Endothelial cell of umbilical vein (primary cell): ENCODE data around the gene NFS1.
"Not testable (repeated sequence)": the region's sequence is repeated elsewhere in the genome, so short reads cannot be mapped to it uniquely, and the experiment has no call there.

Source experiments
- EZH2 ChIP-seq: IDR thresholded peaks from 2 replicates; pipeline ENCODE4 v1.6.1; 2012; ENCODE audit warnings: borderline replicate concordance, low read depth, mild to moderate bottlenecking, moderate library complexity, low read length, inconsistent platforms; ENCODE audit not compliant: severe bottlenecking
- FOS ChIP-seq: IDR thresholded peaks from 2 replicates; pipeline ENCODE4 v1.6.1; 2011; ENCODE audit warnings: mild to moderate bottlenecking, low read length, moderate library complexity, borderline replicate concordance; ENCODE audit not compliant: insufficient read depth
- GATA2 ChIP-seq: IDR thresholded peaks from 2 replicates; pipeline ENCODE4 v1.7.0; 2011; ENCODE audit warnings: low read depth, mild to moderate bottlenecking, moderate library complexity, mixed read lengths, low read length; ENCODE audit not compliant: insufficient read length, insufficient read depth
- JUN ChIP-seq: IDR thresholded peaks from 2 replicates; pipeline ENCODE4 v1.6.1; 2011; ENCODE audit warnings: borderline replicate concordance, low read depth; ENCODE audit not compliant: insufficient read length, insufficient read depth
- MYC ChIP-seq: IDR thresholded peaks from one replicate; pipeline ENCODE4 v1.6.1; 2011; ENCODE audit warnings: mild to moderate bottlenecking, low read depth, low read length
- POLR2A ChIP-seq: IDR thresholded peaks from 2 replicates; pipeline ENCODE4 v1.6.1; 2012; ENCODE audit warnings: low read depth, mild to moderate bottlenecking, control low read depth, low read length
- POLR2AphosphoS5 ChIP-seq: IDR thresholded peaks from 2 replicates; pipeline ENCODE4 v1.6.1; 2012; ENCODE audit warnings: low read depth, mild to moderate bottlenecking, control low read depth, low read length, moderate library complexity; ENCODE audit not compliant: insufficient read depth
- TF ChIP-seq, protein P1 (sequence below), 2 donors: IDR thresholded peaks; 1 replicate in 1 of 2; 2 replicates in 1 of 2; pipeline ENCODE4 v1.5.1; 2011; ENCODE audit warnings: low read length in 2 of 2, mild to moderate bottlenecking in 2 of 2, moderate library complexity in 2 of 2, control low read depth in 1 of 2, inconsistent platforms in 1 of 2, low read depth in 1 of 2; ENCODE audit not compliant: insufficient read depth in 1 of 2; ENCODE audit errors: extremely low read depth in 1 of 2
- TF ChIP-seq, protein P2 (sequence below): IDR thresholded peaks from 2 replicates; pipeline ENCODE4 v1.6.1; 2011; ENCODE audit not compliant: insufficient read depth, insufficient read length

GRCh38 chr20:35706591-35707529 is 7.7 kb upstream of the NFS1 start:
- not testable (repeated sequence) for TF ChIP-seq POLR2A, JUN, MYC, POLR2AphosphoS5, FOS, EZH2, GATA2
- TF ChIP-seq, protein P1, sequence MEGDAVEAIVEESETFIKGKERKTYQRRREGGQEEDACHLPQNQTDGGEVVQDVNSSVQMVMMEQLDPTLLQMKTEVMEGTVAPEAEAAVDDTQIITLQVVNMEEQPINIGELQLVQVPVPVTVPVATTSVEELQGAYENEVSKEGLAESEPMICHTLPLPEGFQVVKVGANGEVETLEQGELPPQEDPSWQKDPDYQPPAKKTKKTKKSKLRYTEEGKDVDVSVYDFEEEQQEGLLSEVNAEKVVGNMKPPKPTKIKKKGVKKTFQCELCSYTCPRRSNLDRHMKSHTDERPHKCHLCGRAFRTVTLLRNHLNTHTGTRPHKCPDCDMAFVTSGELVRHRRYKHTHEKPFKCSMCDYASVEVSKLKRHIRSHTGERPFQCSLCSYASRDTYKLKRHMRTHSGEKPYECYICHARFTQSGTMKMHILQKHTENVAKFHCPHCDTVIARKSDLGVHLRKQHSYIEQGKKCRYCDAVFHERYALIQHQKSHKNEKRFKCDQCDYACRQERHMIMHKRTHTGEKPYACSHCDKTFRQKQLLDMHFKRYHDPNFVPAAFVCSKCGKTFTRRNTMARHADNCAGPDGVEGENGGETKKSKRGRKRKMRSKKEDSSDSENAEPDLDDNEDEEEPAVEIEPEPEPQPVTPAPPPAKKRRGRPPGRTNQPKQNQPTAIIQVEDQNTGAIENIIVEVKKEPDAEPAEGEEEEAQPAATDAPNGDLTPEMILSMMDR (IDR thresholded peaks at IDR 0.05; ENCODE audit: extremely low read depth in 1 of 2, insufficient read depth in 1 of 2, low read depth in 1 of 2, low read length in 2 of 2) = not testable (repeated sequence)
- TF ChIP-seq, protein P2, sequence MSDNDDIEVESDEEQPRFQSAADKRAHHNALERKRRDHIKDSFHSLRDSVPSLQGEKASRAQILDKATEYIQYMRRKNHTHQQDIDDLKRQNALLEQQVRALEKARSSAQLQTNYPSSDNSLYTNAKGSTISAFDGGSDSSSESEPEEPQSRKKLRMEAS = not testable (repeated sequence)
